Skeletal muscle satellite cell (primary cell): ENCODE measurements around the gene KLHL35.

ENCODE experiments used
- H3K27me3 ChIP-seq: 2 replicates; pipeline ENCODE4 v1.7.0; 2013; ENCODE audit warnings: low read length; ENCODE audit not compliant: control insufficient read depth, insufficient read depth
- H3K36me3 ChIP-seq: 2 replicates; pipeline ENCODE4 v1.7.0; 2013; ENCODE audit warnings: mild to moderate bottlenecking, control low read depth, low read length; ENCODE audit not compliant: insufficient read depth
- H3K4me1 ChIP-seq: 2 replicates; pipeline ENCODE4 v1.7.0; 2013; ENCODE audit warnings: low read length; ENCODE audit not compliant: control insufficient read depth, insufficient read depth
- H3K4me2 ChIP-seq: 2 replicates; pipeline ENCODE4 v1.7.0; 2013; ENCODE audit warnings: mild to moderate bottlenecking, low read length
- H3K4me3 ChIP-seq: 2 replicates; pipeline ENCODE4 v1.7.0; 2013; ENCODE audit warnings: low read length
- H3K9ac ChIP-seq: 2 replicates; pipeline ENCODE4 v1.7.0; 2013; ENCODE audit warnings: mild to moderate bottlenecking, low read depth, low read length, moderate library complexity
- H3K9me3 ChIP-seq: replicated peaks from 2 replicates; pipeline ENCODE4 v1.7.0; 2013; ENCODE audit warnings: mild to moderate bottlenecking, control low read depth, low read length

The KLHL35 gene

DNA sequence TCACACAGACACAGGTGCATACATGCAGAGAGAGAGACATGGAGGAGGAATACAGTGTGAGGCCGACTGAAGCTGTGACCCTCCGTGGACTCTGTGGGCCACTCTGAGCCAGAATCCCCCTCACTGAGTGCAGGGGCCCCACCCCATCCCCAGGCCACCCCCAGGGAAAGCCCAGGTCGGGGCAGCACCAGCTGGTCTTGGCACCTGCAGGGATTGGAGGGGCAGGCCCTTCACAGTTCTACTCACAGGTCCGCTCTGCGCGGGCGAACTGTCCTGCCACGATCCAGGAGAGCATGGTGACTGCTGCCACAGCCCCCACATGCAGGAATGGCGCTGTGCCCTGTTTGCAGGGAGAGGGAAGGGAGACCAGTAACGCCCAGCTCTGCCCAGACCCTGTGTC is 16.3 kb upstream of the KLHL35 start:
- no peak overlapping the region for H3K4me3 ChIP-seq
- H3K9me3 ChIP-seq: no peaks in the 10 kb centered on the region
- H3K4me1 ChIP-seq: peaks cover 7% of the 10 kb centered on the region
- no peak overlapping the region for H3K9ac ChIP-seq
- H3K4me2 ChIP-seq: no peak overlapping the region
- H3K36me3 ChIP-seq: no peaks in the 10 kb centered on the region
- H3K27me3 ChIP-seq: no peaks in the 10 kb centered on the region

DNA sequence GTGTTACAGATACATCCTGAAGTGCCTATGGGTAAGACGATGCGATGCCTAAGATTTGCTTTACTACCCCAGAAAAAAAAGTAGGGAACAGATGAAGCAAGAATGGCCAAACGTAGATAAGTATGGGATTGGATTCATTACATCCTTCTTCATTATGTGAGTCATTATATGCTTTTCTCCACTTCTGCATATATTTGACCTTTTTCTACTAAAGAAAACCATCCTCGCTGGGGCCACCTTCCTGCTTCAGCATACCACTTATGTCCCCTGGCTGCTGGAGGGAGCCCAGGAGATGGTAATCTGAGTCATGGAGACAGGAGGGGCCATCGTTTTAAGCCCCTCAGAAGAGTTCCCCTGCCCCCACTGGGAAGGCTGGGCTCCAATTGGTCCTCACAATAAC is 14.4 kb upstream of the KLHL35 start:
- H3K4me1 ChIP-seq: no peaks in the 10 kb centered on the region

DNA sequence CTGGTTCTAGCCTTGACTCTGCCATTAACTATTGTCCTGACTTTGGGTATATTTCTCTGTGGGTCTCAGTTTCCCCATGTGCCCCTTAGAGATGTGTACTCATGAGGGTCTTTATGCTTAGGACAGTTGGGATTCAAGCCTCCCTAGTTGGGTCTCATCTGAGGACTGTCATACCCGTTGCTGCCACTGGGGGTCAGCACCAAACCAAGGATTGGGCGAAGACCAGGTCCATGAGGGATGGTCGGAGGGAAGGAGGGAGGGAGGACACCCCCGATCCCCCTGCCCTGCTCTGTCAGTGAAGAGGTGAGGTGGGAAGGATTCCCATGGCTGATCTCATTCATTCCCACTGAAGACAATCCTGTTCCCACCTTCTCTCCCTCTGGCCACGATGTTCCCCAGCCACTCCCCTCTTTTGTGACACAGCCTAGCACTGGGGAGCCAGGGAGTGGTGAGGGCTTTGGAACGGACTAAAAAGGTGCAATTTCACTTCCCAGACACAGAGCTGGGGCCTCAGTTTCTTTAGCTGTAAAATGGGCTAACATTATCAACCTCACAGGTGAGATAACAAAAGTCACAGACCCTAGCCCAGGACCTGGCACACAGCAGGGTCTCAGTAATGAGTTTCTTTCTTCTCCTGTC is 12.4 kb upstream of the KLHL35 start:
- no peaks in the 10 kb centered on the region for H3K36me3 ChIP-seq
- no peaks in the 10 kb centered on the region for H3K27me3 ChIP-seq
- H3K4me2 ChIP-seq: no peak overlapping the region
- H3K4me3 ChIP-seq: no peak overlapping the region
- no peaks in the 10 kb centered on the region for H3K4me1 ChIP-seq
- H3K9me3 ChIP-seq: no peaks in the 10 kb centered on the region
- H3K9ac ChIP-seq: no peak overlapping the region

More for the DNA sequence above, 14.4 kb upstream of the KLHL35 start:
- no peaks in the 10 kb centered on the region for H3K9me3 ChIP-seq
- no peaks in the 10 kb centered on the region for H3K36me3 ChIP-seq
- no peaks in the 10 kb centered on the region for H3K27me3 ChIP-seq
- no peak overlapping the region for H3K4me2 ChIP-seq
- H3K4me3 ChIP-seq: no peak overlapping the region
- no peak overlapping the region for H3K9ac ChIP-seq

DNA sequence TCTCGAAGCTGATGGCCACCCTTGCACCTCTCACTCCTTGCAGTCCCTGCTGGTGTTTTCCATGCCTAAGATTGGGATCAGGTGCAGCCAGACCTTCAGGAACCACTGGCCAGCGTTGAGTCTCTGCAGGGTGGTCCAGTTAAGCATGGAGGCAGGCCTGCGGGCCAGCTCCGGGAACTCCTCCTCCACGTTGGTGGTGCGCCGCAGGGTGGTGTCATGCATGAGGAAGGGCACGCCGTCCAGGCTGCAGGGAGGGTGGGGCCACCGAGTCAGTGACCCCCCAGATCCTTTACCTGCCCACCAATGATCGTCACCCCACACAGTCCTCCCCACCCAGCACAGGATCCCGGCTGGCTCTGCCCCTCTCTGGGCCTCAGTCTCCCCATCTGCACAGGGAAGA is 10.0 kb upstream of the KLHL35 start:
- Histone ChIP-seq H3K27me3 (no peaks in the 10 kb centered on the region), H3K4me1 (no peaks in the 10 kb centered on the region), H3K9me3 (no peaks in the 10 kb centered on the region), H3K4me2 (no peak overlapping the region), H3K4me3 (no peak overlapping the region), H3K36me3 (no peaks in the 10 kb centered on the region), H3K9ac (no peak overlapping the region)

DNA sequence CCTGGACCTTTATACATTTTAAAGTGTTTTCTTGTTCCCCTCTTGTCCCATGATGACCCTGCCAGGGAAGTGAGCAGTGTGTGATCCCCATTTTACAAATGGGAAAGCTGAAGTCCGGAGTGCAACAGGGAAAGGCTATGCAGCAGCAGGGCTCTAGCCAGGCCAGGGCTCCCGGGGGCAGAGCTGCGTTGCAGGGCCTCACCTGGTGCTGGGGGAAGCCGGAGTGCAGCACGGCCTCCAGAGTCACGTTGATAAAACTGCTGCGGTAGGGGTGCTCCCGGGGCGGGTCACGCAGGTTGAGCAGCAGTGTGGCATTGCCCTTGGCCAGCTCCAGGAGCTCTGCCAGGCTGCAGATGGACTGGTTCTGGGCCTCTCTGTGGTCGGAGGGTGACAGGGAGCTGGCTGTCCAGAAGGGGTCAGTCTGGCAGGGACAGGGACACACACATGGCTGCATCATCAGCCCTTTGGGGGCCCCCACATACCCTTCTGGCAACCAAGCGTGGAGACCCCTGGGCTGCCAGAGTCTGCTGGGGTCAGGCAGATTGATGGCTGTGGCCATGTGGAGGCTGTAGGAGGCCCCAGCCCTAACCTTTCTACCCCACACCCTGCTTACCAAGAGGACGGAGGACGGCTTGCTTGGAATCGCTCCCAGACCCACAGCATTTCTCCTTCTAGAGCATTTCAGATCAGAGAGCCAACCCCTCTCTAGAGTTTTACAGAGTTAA is 9.3 kb upstream of the KLHL35 start:
- no peaks in the 10 kb centered on the region for H3K27me3 ChIP-seq
- H3K9me3 ChIP-seq: no peaks in the 10 kb centered on the region
- H3K4me3 ChIP-seq: no peak overlapping the region
- H3K36me3 ChIP-seq: no peaks in the 10 kb centered on the region
- H3K4me1 ChIP-seq: no peaks in the 10 kb centered on the region
- H3K9ac ChIP-seq: no peak overlapping the region
- H3K4me2 ChIP-seq: no peak overlapping the region

DNA sequence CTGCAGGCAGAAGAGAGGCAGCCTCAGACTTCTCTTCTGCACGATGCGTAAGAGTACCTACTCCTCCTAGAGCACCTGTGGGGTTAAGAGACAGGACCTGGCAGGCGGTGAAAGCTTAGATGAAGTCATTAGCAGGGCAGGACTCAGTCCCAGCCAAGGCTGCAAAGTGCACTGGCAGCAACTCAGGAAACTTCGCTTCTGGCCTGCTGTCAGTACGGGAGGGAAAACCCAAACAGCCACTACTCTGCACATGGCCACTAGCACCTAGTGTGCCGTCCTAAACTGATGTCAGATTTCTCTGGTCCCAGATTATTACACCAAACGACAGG is 8.8 kb upstream of the KLHL35 start:
- Histone ChIP-seq H3K4me2 (no peak overlapping the region), H3K4me3 (no peak overlapping the region), H3K9me3 (no peaks in the 10 kb centered on the region), H3K4me1 (no peaks in the 10 kb centered on the region), H3K36me3 (no peaks in the 10 kb centered on the region), H3K27me3 (no peaks in the 10 kb centered on the region), H3K9ac (no peak overlapping the region)

DNA sequence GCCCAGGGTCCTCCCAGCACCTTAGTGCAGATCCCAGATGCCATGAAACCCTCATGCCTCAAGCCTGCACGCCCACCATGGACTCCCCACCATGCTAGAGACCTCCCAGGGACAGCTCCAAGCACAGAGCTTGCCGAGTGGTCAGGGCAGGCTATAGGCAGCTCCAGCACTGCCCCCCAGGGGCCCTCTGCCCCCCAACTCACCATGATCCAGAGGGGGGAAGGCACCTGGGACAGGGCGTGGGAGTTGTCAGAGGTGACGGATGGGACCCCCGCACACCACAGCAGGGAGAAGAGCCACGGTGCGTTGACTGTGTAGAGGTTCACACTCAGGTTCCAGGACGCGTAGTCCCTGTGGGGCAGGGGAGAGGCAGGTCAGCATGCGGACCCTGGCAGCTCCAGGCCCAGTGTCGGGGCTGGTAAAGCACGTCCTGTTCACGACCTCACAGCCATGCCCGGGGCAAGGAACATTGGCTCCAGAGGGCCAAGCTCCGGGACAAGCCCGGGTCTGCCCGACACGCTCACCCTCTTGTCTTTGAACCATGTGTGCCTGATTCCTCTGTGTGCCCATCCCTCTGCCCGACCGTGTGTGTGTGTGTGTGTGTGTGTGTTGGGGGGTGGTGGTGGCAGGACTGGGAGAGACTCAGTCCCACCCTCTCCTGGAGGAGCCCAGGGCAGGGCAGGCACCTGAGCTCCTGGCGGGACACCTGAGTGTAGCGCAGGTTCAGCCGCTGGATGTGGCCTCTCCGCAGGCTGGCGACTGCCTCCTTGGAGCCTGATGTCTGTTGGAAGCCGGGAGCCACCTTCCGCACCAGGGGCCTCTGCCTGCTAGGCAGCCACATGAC is 8.2 kb upstream of the KLHL35 start:
- Histone ChIP-seq H3K9ac (no peak overlapping the region), H3K4me1 (no peaks in the 10 kb centered on the region), H3K36me3 (no peaks in the 10 kb centered on the region)

DNA sequence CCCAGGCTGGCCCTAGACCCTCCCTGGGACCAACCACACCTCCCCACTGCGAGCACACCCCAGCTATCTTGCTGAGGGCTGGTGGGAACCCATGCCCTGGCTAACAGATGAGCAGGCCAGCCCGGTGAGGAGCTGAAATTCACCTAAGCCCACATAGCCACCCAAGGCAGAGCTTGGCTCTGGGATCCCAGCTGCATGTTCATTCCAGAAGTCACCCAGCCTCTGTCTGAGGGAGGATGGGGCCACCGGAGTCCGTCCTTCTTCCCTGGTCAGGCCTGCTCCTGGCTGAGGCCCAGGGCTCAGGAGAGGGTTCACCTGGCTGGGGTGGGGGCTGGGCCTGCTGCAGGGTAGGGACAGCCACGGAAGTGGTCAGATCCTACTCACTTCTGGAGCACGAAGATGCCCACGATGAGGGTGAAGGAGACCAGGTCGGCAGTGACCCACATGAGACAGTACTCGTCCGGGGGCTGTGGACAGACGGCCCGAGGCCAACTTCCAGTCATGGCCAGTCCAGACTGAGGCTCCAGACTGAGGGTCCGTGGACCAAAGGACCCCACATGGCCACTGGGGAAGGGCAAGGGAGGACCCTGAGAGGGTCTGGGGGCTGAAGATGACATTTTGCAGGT is 6.6 kb upstream of the KLHL35 start:
- Histone ChIP-seq H3K4me1 (no peaks in the 10 kb centered on the region), H3K36me3 (no peaks in the 10 kb centered on the region), H3K9ac (no peak overlapping the region), H3K4me3 (no peak overlapping the region), H3K9me3 (no peaks in the 10 kb centered on the region), H3K4me2 (no peak overlapping the region), H3K27me3 (no peaks in the 10 kb centered on the region)

More for the DNA sequence above, 8.2 kb upstream of the KLHL35 start:
- Histone ChIP-seq H3K4me2 (no peak overlapping the region), H3K27me3 (no peaks in the 10 kb centered on the region), H3K9me3 (no peaks in the 10 kb centered on the region), H3K4me3 (no peak overlapping the region)

DNA sequence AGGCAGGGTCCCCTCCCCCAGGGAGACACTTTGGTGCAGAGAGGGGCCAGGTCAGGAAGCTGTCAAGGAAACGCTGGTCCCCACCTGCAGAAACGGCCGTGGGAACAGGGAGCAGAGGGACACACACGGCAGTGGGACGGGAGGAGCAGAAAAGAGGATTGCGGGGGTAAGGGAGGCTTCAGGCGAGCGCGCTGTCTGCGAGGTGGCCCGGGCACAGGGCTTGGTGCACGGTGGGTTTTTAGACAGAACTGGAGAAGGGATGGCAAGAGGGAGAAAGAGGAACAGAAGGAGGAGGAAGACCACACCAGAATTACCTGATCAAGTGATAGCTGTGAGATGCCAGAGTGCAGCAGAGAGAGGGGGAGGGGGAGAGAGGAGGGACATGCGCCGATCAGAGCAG is 6.0 kb upstream of the KLHL35 start:
- Histone ChIP-seq H3K9ac (no peak overlapping the region), H3K4me2 (no peak overlapping the region), H3K36me3 (no peaks in the 10 kb centered on the region), H3K27me3 (no peaks in the 10 kb centered on the region), H3K4me1 (no peaks in the 10 kb centered on the region), H3K9me3 (no peaks in the 10 kb centered on the region), H3K4me3 (no peak overlapping the region)

DNA sequence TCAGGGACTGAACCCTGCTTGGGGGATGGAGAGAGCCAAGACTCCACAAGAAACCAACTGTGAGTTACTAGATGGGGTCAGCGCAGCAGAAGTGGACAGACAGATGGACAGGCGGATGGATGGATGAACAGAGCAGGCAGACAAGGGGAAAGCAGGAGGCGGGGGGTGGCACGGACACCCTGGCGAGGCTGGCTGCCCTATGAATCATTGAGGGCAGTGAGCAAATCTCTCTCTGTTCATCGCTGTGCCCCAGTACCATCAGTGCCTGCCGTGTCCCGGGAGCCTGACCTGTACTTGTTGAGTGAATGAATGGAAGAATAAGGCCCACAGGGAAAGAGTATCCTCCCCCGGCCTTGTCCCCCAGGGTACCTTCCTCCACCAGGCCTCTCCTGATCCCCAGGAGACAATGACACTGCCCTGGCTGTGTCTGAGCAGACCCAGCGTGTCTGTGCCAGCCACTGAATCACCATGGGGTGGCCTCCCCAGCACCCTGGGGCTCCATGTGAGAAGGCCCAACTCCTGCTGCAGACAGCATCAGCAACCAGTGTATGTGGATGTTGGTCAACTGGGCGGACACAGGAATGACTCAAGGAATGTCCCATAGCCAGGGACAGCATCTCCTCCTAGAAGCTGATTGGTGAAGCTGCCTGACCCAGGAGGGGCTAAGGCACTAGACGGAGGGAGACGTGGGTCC is 5.1 kb upstream of the KLHL35 start:
- Histone ChIP-seq H3K4me2 (no peak overlapping the region), H3K4me1 (no peaks in the 10 kb centered on the region), H3K36me3 (no peaks in the 10 kb centered on the region), H3K9ac (no peak overlapping the region), H3K27me3 (peaks cover 6% of the 10 kb centered on the region), H3K9me3 (no peaks in the 10 kb centered on the region), H3K4me3 (no peak overlapping the region)

DNA sequence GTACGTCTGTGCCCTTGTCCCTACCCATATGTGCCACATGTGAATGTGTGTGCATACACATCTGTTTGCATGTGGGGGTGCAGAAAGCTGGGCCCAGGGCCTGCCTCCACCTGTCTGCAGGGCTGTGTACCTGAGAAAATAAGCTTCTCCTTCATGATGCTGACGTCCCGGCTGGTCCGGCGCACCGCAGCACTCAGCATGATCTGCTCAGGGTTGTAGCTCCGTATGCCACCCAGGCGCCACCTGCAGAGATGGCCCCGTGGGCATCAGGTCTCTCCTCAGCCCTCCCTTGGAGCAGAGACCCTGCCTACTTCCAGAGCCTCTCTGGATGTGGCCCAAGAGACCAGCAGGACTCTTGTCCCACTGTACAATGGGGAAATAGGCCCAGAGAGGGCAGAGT is 3.8 kb upstream of the KLHL35 start:
- H3K36me3 ChIP-seq: no peaks in the 10 kb centered on the region
- no peaks in the 10 kb centered on the region for H3K4me1 ChIP-seq
- peaks cover 19% of the 10 kb centered on the region for H3K27me3 ChIP-seq
- H3K9ac ChIP-seq: no peak overlapping the region
- H3K9me3 ChIP-seq: no peaks in the 10 kb centered on the region
- no peak overlapping the region for H3K4me3 ChIP-seq
- no peak overlapping the region for H3K4me2 ChIP-seq
